ENCODE data around the gene IGFN1.
"Not testable (repeated sequence)": the region's sequence is repeated elsewhere in the genome, so short reads cannot be mapped to it uniquely, and the experiment has no call there.

Gene IGFN1

DNA sequence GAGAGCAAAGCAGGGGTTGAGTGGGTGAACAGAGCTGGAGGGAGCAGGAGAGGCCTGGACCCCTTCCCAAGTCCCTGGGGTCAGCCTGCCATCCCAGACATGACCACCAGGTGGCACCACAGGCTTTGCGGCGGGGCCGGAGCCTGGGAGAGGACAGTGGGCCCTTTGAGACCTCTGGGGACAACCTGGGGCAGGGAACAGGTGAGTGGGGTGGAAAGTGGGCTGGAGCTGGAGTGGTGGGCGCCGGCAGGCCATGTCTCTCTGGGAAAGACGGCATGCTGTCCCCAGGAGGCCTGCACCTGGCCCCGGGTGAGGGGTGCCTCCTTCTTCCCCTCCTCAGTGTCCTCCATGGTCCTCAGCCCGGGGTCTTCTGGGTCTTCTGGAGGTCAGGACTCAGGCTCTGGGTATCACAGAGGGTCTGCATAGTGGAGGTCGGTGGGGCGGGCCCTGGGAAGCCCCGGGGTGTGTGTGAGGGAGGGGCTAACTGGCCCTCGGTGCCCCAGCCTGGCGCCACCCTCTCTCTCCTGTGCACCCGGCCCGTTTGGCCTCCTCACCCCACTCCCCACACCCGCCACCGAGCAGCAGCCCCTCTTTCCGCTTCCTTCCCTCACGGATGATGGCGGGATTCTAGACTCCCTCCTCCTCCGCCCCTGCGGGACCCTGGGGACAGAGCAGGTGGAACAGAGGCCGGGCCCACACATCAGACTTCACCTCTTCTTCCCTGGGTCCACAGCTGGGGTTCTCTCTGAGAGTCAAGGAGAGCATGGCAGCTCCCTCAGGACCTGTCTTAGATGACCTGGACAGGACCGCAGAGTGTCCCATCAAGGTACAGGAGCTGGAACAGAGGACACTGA is 64.2 kb downstream of the IGFN1 start:
- peak; percentile 93 for DNase-seq (ENCODE audit: low spot score)
- in situ Hi-C loops (cut with MboI; ENCODE audit: low sequenced_read_pairs, unreplicated experiment): no loop called here
- TF ChIP-seq, protein P1, sequence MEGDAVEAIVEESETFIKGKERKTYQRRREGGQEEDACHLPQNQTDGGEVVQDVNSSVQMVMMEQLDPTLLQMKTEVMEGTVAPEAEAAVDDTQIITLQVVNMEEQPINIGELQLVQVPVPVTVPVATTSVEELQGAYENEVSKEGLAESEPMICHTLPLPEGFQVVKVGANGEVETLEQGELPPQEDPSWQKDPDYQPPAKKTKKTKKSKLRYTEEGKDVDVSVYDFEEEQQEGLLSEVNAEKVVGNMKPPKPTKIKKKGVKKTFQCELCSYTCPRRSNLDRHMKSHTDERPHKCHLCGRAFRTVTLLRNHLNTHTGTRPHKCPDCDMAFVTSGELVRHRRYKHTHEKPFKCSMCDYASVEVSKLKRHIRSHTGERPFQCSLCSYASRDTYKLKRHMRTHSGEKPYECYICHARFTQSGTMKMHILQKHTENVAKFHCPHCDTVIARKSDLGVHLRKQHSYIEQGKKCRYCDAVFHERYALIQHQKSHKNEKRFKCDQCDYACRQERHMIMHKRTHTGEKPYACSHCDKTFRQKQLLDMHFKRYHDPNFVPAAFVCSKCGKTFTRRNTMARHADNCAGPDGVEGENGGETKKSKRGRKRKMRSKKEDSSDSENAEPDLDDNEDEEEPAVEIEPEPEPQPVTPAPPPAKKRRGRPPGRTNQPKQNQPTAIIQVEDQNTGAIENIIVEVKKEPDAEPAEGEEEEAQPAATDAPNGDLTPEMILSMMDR (IDR thresholded peaks at IDR 0.05; ENCODE audit: borderline replicate concordance, control extremely low read depth, extremely low read depth, insufficient read depth, missing control alignments): peak; percentile 92

DNA sequence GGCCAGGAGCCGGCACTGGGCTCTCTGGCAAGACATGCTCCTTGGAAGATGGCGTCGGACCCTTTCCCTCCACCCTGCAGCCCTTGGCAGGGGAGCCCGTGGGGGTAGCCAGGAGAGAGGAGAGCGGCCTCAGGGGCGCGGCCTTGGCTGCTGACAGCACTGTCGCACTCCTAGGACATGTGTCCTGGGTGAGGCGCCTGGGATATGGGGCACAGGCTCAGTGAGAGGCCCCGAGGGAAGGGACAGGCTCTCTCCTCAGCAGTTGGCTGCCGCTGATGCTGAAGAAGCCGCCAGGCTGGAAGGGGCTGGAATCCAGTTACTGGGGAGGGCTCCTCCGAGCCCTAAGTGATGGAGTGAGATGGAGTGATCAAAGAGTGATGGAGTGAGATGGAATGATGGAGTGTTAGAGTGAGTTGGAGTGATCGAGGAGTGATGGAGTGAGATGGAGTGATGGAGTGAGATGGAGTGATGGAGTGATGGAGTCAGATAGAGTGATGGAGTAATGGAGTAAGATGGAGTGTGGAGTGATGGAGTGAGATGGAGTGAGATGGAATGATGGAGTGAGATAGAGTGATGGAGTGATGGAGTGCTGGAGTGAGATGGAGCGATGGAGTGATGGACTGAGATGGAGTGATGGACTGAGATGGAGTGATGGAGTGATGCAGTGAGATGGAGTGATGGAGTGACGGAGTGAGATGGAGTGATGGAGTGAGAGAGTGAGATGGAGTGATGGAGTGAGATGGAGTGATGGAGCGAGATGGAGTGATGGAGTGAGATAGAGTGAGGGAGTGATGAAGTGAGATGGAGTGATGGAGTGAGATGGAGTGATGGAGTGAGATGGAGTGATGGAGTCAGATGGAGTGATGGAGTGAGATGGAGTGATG is 65.1 kb downstream of the IGFN1 start:
- in situ Hi-C loops (cut with MboI; ENCODE audit: low sequenced_read_pairs, unreplicated experiment): no loop called here
- TF ChIP-seq, protein P1 (IDR thresholded peaks at IDR 0.05; ENCODE audit: borderline replicate concordance, control extremely low read depth, extremely low read depth, insufficient read depth, missing control alignments): no peak
- peak; percentile 15 for DNase-seq (ENCODE audit: low spot score)

DNA sequence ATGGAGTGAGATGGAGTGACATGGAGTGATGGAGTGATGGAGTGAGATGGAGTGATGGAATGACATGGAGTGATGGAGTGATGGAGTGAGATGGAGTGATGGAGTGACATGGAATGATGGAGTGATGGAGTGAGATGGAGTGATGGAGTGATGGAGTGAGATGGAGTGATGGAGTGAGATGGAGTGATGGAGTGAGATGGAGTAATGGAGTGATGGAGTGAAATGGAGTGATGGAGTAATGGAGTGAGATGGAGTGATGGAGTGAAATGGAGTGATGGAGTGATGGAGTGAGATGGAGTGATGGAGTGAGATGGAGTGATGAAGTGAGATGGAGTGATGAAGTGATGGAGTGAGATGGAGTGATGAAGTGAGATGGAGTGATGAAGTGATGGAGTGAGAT is 67.5 kb downstream of the IGFN1 start:
- in situ Hi-C loops (cut with MboI; ENCODE audit: low sequenced_read_pairs, unreplicated experiment); DNase-seq (ENCODE audit: low spot score): not testable (repeated sequence)

DNA sequence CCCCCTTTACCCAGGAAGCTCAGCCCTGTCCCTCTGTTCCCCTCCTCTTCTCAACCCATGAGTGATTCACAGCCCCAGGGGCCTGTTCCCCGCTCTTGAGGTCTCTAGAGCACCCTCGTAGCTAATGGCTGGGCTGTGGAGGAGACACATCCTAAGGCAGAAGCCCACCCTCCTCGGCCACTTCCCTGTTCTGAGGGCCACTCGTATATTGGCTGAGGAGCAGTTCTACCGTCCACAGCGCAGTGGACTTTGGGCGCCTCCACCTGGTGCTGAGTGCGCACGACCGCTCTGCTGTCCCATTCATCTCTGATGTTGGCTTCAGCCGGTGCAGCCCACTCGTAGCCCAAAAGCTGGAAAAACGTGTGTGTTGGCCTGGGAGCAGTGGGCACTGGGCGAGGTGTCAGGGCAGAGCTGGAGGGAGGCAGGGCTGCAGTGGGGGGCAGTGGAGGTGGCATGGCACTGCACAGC is 68.2 kb downstream of the IGFN1 start:
- peak; percentile 17 for DNase-seq (ENCODE audit: low spot score)
- in situ Hi-C loops (cut with MboI; ENCODE audit: low sequenced_read_pairs, unreplicated experiment): no loop called here
- TF ChIP-seq, protein P1 (IDR thresholded peaks at IDR 0.05; ENCODE audit: borderline replicate concordance, control extremely low read depth, extremely low read depth, insufficient read depth, missing control alignments): no peak

DNA sequence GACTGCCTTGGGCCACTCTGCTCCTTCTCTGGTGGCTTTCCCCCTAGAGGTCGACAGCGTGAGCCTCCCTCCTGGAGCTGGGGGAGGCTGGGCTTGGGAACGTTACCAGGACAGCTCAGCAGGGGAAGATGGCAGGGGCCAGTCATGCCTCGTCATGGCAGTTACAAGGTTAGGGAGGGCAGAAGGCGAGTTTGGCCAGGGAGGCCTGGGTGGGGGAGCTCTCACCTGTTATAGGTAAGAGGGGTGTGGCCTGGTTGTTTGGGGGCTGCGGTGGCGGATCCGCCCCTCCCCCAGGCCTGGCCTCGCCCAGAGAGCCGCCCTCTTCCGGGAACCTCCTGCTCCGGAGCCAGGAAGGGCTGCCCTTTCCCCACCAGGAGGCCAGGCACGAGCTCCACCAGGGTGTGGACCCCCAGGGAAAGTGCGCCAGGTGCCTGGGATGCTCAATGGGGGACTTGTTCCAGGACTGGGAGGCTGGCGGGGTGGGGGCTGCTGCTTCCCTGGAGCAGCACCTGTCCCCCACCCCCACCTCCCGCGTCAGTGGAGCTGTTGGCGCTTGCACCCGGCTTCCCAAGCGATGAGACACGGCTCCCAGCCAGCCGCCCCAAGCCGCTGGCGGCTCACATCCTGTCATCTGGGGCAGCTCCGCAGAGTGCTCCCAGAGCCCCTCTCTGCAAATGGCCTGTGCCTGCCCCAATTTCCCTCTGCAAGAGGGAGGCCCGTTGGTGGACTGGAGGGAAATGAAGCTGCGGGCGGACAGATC is 69.0 kb downstream of the IGFN1 start:
- in situ Hi-C loops (cut with MboI; ENCODE audit: low sequenced_read_pairs, unreplicated experiment): no loop called here
- TF ChIP-seq, protein P1 (IDR thresholded peaks at IDR 0.05; ENCODE audit: borderline replicate concordance, control extremely low read depth, extremely low read depth, insufficient read depth, missing control alignments): no peak
- peak; percentile 23 for DNase-seq (ENCODE audit: low spot score)

DNA sequence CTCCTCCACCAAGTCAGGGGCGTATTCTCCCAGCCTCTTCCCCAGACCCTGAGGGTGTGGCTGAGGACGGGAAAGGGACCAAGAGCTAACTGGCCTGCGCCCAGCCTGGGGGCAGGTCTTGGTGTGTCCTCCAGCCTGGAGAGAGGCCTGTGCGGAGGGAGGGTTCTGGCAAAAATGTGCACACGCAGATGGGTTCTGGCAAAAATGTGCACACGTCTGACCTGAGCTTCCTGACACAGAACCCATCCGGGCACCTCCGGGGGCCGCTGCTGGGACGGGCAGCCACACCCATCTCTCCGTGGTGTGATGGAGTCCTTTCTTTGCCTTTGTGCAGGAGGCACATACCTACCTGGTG is 69.6 kb downstream of the IGFN1 start:
- no peak for DNase-seq (ENCODE audit: low spot score)
- TF ChIP-seq, protein P1 (IDR thresholded peaks at IDR 0.05; ENCODE audit: borderline replicate concordance, control extremely low read depth, extremely low read depth, insufficient read depth, missing control alignments): no peak
- in situ Hi-C loops (cut with MboI; ENCODE audit: low sequenced_read_pairs, unreplicated experiment): no loop called here
